Measurements from ENCODE around the gene TRAF7. TPM values are rescaled to one million over a fixed set of nuclear protein-coding genes. Genes with fewer than 3 reads are reported as not detected.

The TRAF7 gene
- total RNA-seq, 1 donor from 2014 or later: 47.4 TPM

GRCh38 chr16:2186064-2186463, 30.5 kb downstream of the TRAF7 start:
- Histone ChIP-seq H3K27me3 (ENCODE audit: control insufficient read depth, insufficient read depth, low read length) (no peaks in the 10 kb centered on the region), H3K36me3 (ENCODE audit: control insufficient read depth, insufficient read depth, low read length) (no peaks in the 10 kb centered on the region), H3K4me3 (ENCODE audit: low read depth, low read length) (no peak overlapping the region)
- no peak for TF ChIP-seq CTCF (IDR thresholded peaks at IDR 0.05; ENCODE audit: insufficient read depth, low read length, severe bottlenecking)
- DNase-seq (ENCODE audit: low read depth): no peak
- no peak for FAIRE-seq

GRCh38 chr16:2186505-2186904, 30.9 kb downstream of the TRAF7 start:
- no peak for FAIRE-seq
- TF ChIP-seq CTCF (IDR thresholded peaks at IDR 0.05; ENCODE audit: insufficient read depth, low read length, severe bottlenecking): no peak

GRCh38 chr16:2187212-2187611, 31.6 kb downstream of the TRAF7 start:
- FAIRE-seq: no peak

More at GRCh38 chr16:2186505-2186904, 30.9 kb downstream of the TRAF7 start:
- no peak for DNase-seq (ENCODE audit: low read depth)
- Histone ChIP-seq H3K4me3 (ENCODE audit: low read depth, low read length) (no peak overlapping the region), H3K36me3 (ENCODE audit: control insufficient read depth, insufficient read depth, low read length) (no peaks in the 10 kb centered on the region), H3K27me3 (ENCODE audit: control insufficient read depth, insufficient read depth, low read length) (no peaks in the 10 kb centered on the region)

GRCh38 chr16:2188395-2188794, 32.8 kb downstream of the TRAF7 start:
- H3K27me3 ChIP-seq (ENCODE audit: control insufficient read depth, insufficient read depth, low read length): no peaks in the 10 kb centered on the region
- H3K4me3 ChIP-seq (ENCODE audit: low read depth, low read length): no peak overlapping the region
- no peak for FAIRE-seq

More at GRCh38 chr16:2187212-2187611, 31.6 kb downstream of the TRAF7 start:
- no peak overlapping the region for H3K4me3 ChIP-seq (ENCODE audit: low read depth, low read length)
- no peak for TF ChIP-seq CTCF (IDR thresholded peaks at IDR 0.05; ENCODE audit: insufficient read depth, low read length, severe bottlenecking)
- no peaks in the 10 kb centered on the region for H3K36me3 ChIP-seq (ENCODE audit: control insufficient read depth, insufficient read depth, low read length)
- H3K27me3 ChIP-seq (ENCODE audit: control insufficient read depth, insufficient read depth, low read length): no peaks in the 10 kb centered on the region
- no peak for DNase-seq (ENCODE audit: low read depth)

GRCh38 chr16:2189252-2189893, 33.8 kb downstream of the TRAF7 start:
- no peaks in the 10 kb centered on the region for H3K36me3 ChIP-seq (ENCODE audit: control insufficient read depth, insufficient read depth, low read length)
- FAIRE-seq (no peak), DNase-seq (ENCODE audit: low read depth) (no peak)
- TF ChIP-seq CTCF (IDR thresholded peaks at IDR 0.05; ENCODE audit: insufficient read depth, low read length, severe bottlenecking): no peak
- no peak overlapping the region for H3K4me3 ChIP-seq (ENCODE audit: low read depth, low read length)
- no peaks in the 10 kb centered on the region for H3K27me3 ChIP-seq (ENCODE audit: control insufficient read depth, insufficient read depth, low read length)

More at GRCh38 chr16:2188395-2188794, 32.8 kb downstream of the TRAF7 start:
- H3K36me3 ChIP-seq (ENCODE audit: control insufficient read depth, insufficient read depth, low read length): no peaks in the 10 kb centered on the region
- no peak for TF ChIP-seq CTCF (IDR thresholded peaks at IDR 0.05; ENCODE audit: insufficient read depth, low read length, severe bottlenecking)
- DNase-seq (ENCODE audit: low read depth): no peak
